GM12878 (cell line): ENCODE measurements around the gene FGF11. TPM values are rescaled to one million over a fixed set of nuclear protein-coding genes. Genes with fewer than 3 reads are reported as not detected.

ENCODE experiments used
- CREM ChIP-seq: IDR thresholded peaks from 2 replicates; pipeline ENCODE4 v1.6.1; 2014; ENCODE audit warnings: antibody characterized with exemption, low read depth
- EP300 ChIP-seq, 2 experiments: fragments of 150-350 bp in 1 of 2; IDR thresholded peaks; 2 replicates each; pipeline ENCODE4 v1.6.1; 2011 to 2012; ENCODE audit warnings: low read depth in 2 of 2, low read length in 2 of 2, borderline replicate concordance in 1 of 2, improper control_type of control experiment in 1 of 2, inconsistent platforms in 1 of 2; ENCODE audit not compliant: control insufficient read depth in 1 of 2
- ETV6 ChIP-seq, 2 experiments: fragments of 450-650 bp in 1 of 2; IDR thresholded peaks in 1 of 2; conservative IDR thresholded peaks in 1 of 2; 2 replicates each; pipeline ENCODE4 v1.6.1; 2014; ENCODE audit warnings: antibody characterized with exemption in 1 of 2, borderline replicate concordance in 1 of 2, low read depth in 1 of 2, mild to moderate bottlenecking in 1 of 2, moderate library complexity in 1 of 2
- EZH2 ChIP-seq: IDR thresholded peaks from 2 replicates; pipeline ENCODE4 v1.6.1; 2012; ENCODE audit warnings: low read depth, mild to moderate bottlenecking, control low read depth, inconsistent platforms, low read length, borderline replicate concordance; ENCODE audit not compliant: control insufficient read depth
- FOXK2 ChIP-seq: fragments of 450-650 bp; IDR thresholded peaks from 2 replicates; pipeline ENCODE4 v1.6.1; 2017; ENCODE audit warnings: mild to moderate bottlenecking, moderate library complexity
- GABPA ChIP-seq: IDR thresholded peaks from 2 replicates; pipeline ENCODE4 v1.6.1; 2014; ENCODE audit warnings: antibody characterized with exemption, low read depth, mild to moderate bottlenecking, inconsistent platforms
- NR2F1 ChIP-seq: fragments of 450-650 bp; conservative IDR thresholded peaks from 2 replicates; pipeline ENCODE4 v1.6.1; 2017; ENCODE audit warnings: mild to moderate bottlenecking
- PML ChIP-seq: IDR thresholded peaks from 2 replicates; pipeline ENCODE4 v1.6.1; 2012; ENCODE audit warnings: low read length, inconsistent platforms
- POLR2A ChIP-seq: IDR thresholded peaks from 2 replicates; pipeline ENCODE4 v1.6.1; 2011; ENCODE audit warnings: low read depth, mild to moderate bottlenecking, low read length
- POU2F2 ChIP-seq: IDR thresholded peaks from 3 replicates; pipeline ENCODE4 v1.6.1; 2011; ENCODE audit warnings: low read depth, mild to moderate bottlenecking, low read length, borderline replicate concordance
- RB1 ChIP-seq: fragments of 450-650 bp; formaldehyde crosslinking; IDR thresholded peaks from 2 replicates; pipeline ENCODE4 v1.6.1; 2017; ENCODE audit warnings: mild to moderate bottlenecking, borderline replicate concordance
- RCOR1 ChIP-seq: conservative IDR thresholded peaks from 2 replicates; pipeline ENCODE4 v1.6.1; 2012; ENCODE audit warnings: low read depth, low read length, improper control_type of control experiment
- RFX5 ChIP-seq: IDR thresholded peaks from 2 replicates; pipeline ENCODE4 v1.6.1; 2011; ENCODE audit warnings: low read depth, low read length, improper control_type of control experiment
- SP1 ChIP-seq: IDR thresholded peaks from one replicate; pipeline ENCODE4 v1.6.1; 2011; ENCODE audit warnings: low read depth, low read length
- SPI1 ChIP-seq: IDR thresholded peaks from 2 replicates; pipeline ENCODE4 v1.6.1; 2011; ENCODE audit warnings: low read depth, mild to moderate bottlenecking, low read length, moderate library complexity, borderline replicate concordance; ENCODE audit not compliant: insufficient read depth
- SRF ChIP-seq, 2 experiments: IDR thresholded peaks; 2 replicates each; pipeline ENCODE4 v1.6.1; 2011; ENCODE audit warnings: low read depth in 2 of 2, low read length in 2 of 2, mild to moderate bottlenecking in 1 of 2, moderate library complexity in 1 of 2
- polyA plus RNA-seq, 11 experiments: library from polyadenylated mRNA; depleted of rRNA in 4 of 11; unstranded in 6 of 11; stranded (reverse) in 5 of 11; fragments of >200 nt; fragmentation: Nextera tagmentation in 4 of 11; fragmentation: Illumina TruSeq in 1 of 11; extraction: Ambion mirVana in 4 of 11; extraction: Trizol in 1 of 11; gene quantifications; 1 replicate in 1 of 11; 2 replicates in 10 of 11; pipeline versions ENCODE4 v1.2.1 to v1.2.3, GENCODE V29; 2011 to 2016; ENCODE audit warnings: inconsistent platforms in 2 of 11, missing spikeins in 2 of 11, low read depth in 1 of 11
- total RNA-seq, 4 experiments: library from RNA; depleted of rRNA in 3 of 4; stranded (reverse); fragments of >200 nt in 3 of 4; fragmentation: Illumina TruSeq in 1 of 4; extraction: Trizol in 1 of 4; gene quantifications; 2 replicates each; pipeline versions ENCODE4 v1.2.1 to v1.2.3, GENCODE V29; 2013 to 2021
- TF ChIP-seq, protein P1 (sequence below): IDR thresholded peaks from 2 replicates; pipeline ENCODE4 v1.6.1; 2012; ENCODE audit warnings: low read length, inconsistent platforms
- TF ChIP-seq, protein P2 (sequence below): fragments of 450-650 bp; IDR thresholded peaks from 2 replicates; pipeline ENCODE4 v1.6.1; 2016; ENCODE audit warnings: mild to moderate bottlenecking, moderate library complexity, borderline replicate concordance
- TF ChIP-seq, protein P3 (sequence below): fragments of 450-650 bp; IDR thresholded peaks from 2 replicates; pipeline ENCODE4 v1.6.1; 2016; ENCODE audit warnings: mild to moderate bottlenecking

Gene FGF11
- total and polyA plus RNA-seq, 10 of the 15 experiments (the other 5 are each of a cell fraction or from before 2014, with no cell fraction given) = 0.69 to 21.1 (median 2.6) TPM

DNA sequence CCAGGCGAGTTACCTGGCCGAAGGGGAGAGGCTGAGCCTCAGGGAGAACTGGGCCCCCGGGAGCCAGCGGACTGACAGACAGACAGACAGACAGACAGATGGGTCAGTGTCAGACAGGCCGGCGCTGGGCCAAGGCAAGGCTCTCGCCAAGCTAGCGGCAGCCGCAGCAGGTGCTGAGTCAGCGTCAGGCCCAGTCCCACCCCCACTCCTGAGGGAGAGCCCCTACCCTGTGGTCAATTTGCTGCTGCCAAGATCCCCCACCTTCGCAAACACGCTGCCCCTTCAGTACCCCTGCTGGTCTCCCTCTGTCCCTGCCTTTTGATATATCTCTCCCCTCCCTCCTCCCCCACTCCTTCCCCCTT is 1.5 kb downstream of the FGF11 start (continued):
- TF ChIP-seq SPI1 (no peak), CREM (no peak), NR2F1 (0 out of 2 replicates have a peak, but pooled peaks have one; percentile 9), PML (no peak), POLR2A (peak; percentile 49; the same call in 1 of the 2 replicates), EZH2 (no peak), SRF (IDR thresholded peaks at IDR 0.05; ENCODE audit: low read depth in 2 of 2, low read length in 2 of 2) (no peak), POU2F2 (peak; percentile 32; the same call in 1 of the 3 replicates), RFX5 (0 out of 2 replicates have a peak, but pooled peaks have one; percentile 21), EP300 (IDR thresholded peaks at IDR 0.05; ENCODE audit: borderline replicate concordance in 1 of 2, control insufficient read depth in 1 of 2, low read depth in 2 of 2, low read length in 2 of 2) (peak in 1 of 2 experiments; percentile 40; a peak in 1 of 4 replicates), GABPA (no peak), SP1 (peak; percentile 25), RB1 (no peak; the same call in 1 of the 2 replicates), RCOR1 (no peak), ETV6 (conservative IDR thresholded peaks at IDR 0.05 in 1 of 2, IDR thresholded peaks at IDR 0.05 in 1 of 2; ENCODE audit: borderline replicate concordance in 1 of 2, low read depth in 1 of 2) (no peak), FOXK2 (no peak)
- TF ChIP-seq, protein P1, sequence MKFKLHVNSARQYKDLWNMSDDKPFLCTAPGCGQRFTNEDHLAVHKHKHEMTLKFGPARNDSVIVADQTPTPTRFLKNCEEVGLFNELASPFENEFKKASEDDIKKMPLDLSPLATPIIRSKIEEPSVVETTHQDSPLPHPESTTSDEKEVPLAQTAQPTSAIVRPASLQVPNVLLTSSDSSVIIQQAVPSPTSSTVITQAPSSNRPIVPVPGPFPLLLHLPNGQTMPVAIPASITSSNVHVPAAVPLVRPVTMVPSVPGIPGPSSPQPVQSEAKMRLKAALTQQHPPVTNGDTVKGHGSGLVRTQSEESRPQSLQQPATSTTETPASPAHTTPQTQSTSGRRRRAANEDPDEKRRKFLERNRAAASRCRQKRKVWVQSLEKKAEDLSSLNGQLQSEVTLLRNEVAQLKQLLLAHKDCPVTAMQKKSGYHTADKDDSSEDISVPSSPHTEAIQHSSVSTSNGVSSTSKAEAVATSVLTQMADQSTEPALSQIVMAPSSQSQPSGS = no peak
- TF ChIP-seq, protein P2, sequence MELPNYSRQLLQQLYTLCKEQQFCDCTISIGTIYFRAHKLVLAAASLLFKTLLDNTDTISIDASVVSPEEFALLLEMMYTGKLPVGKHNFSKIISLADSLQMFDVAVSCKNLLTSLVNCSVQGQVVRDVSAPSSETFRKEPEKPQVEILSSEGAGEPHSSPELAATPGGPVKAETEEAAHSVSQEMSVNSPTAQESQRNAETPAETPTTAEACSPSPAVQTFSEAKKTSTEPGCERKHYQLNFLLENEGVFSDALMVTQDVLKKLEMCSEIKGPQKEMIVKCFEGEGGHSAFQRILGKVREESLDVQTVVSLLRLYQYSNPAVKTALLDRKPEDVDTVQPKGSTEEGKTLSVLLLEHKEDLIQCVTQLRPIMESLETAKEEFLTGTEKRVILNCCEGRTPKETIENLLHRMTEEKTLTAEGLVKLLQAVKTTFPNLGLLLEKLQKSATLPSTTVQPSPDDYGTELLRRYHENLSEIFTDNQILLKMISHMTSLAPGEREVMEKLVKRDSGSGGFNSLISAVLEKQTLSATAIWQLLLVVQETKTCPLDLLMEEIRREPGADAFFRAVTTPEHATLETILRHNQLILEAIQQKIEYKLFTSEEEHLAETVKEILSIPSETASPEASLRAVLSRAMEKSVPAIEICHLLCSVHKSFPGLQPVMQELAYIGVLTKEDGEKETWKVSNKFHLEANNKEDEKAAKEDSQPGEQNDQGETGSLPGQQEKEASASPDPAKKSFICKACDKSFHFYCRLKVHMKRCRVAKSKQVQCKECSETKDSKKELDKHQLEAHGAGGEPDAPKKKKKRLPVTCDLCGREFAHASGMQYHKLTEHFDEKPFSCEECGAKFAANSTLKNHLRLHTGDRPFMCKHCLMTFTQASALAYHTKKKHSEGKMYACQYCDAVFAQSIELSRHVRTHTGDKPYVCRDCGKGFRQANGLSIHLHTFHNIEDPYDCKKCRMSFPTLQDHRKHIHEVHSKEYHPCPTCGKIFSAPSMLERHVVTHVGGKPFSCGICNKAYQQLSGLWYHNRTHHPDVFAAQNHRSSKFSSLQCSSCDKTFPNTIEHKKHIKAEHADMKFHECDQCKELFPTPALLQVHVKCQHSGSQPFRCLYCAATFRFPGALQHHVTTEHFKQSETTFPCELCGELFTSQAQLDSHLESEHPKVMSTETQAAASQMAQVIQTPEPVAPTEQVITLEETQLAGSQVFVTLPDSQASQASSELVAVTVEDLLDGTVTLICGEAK = no peak
- TF ChIP-seq, protein P3, sequence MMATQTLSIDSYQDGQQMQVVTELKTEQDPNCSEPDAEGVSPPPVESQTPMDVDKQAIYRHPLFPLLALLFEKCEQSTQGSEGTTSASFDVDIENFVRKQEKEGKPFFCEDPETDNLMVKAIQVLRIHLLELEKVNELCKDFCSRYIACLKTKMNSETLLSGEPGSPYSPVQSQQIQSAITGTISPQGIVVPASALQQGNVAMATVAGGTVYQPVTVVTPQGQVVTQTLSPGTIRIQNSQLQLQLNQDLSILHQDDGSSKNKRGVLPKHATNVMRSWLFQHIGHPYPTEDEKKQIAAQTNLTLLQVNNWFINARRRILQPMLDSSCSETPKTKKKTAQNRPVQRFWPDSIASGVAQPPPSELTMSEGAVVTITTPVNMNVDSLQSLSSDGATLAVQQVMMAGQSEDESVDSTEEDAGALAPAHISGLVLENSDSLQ = peak; percentile 31; the same call in 1 of the 2 replicates
